CD14-positive monocyte (primary cell): ENCODE measurements around the gene C4BPB. TPM values are rescaled to one million over a fixed set of nuclear protein-coding genes. Genes with fewer than 3 reads are reported as not detected.

Experiments
- DNase-seq, 3 donors: peaks; one replicate each; pipeline ENCODE4 v3.0.0-alpha.2; 2011 to 2022
- H2AFZ ChIP-seq: 2 replicates; pipeline ENCODE4 v1.6.0; 2012; ENCODE audit warnings: mild to moderate bottlenecking, low read depth, low read length, inconsistent platforms; ENCODE audit not compliant: insufficient read depth, poor library complexity, severe bottlenecking
- H3K27ac ChIP-seq, 2 donors: 1 replicate in 1 of 2; 2 replicates in 1 of 2; pipeline ENCODE4 v1.5.1; 2012 to 2013; ENCODE audit warnings: low read length in 2 of 2, control low read depth in 1 of 2, inconsistent platforms in 1 of 2, low read depth in 1 of 2, mild to moderate bottlenecking in 1 of 2
- H3K27me3 ChIP-seq, 2 donors: one replicate each; pipeline versions ENCODE4 v1.6.0 to v1.6.1; 2011 to 2013; ENCODE audit warnings: low read length in 2 of 2; ENCODE audit not compliant: control insufficient read depth in 2 of 2, insufficient read depth in 2 of 2
- H3K36me3 ChIP-seq, 2 donors: replicated peaks in 1 of 2; 1 replicate in 1 of 2; 2 replicates in 1 of 2; pipeline versions ENCODE4 v1.5.1 to v1.6.1; 2012 to 2013; ENCODE audit warnings: low read length in 2 of 2, control low read depth in 1 of 2, inconsistent platforms in 1 of 2, mild to moderate bottlenecking in 1 of 2; ENCODE audit not compliant: insufficient read depth in 2 of 2, control insufficient read depth in 1 of 2
- H3K4me1 ChIP-seq, 2 donors: 1 replicate in 1 of 2; 2 replicates in 1 of 2; pipeline versions ENCODE4 v1.5.1 to v1.6.1; 2012 to 2013; ENCODE audit warnings: low read length in 2 of 2, control low read depth in 1 of 2, inconsistent platforms in 1 of 2, mild to moderate bottlenecking in 1 of 2, moderate library complexity in 1 of 2; ENCODE audit not compliant: insufficient read depth in 2 of 2, control insufficient read depth in 1 of 2
- H3K4me2 ChIP-seq: replicated peaks from 2 replicates; pipeline ENCODE3; 2012; ENCODE audit warnings: low read length, moderate library complexity, mild to moderate bottlenecking; ENCODE audit not compliant: poor library complexity, severe bottlenecking; ENCODE audit errors: extremely low read depth
- H3K4me3 ChIP-seq, 3 experiments: fragments of 200-600 bp in 1 of 3; sonication (generic) in 1 of 3; replicated peaks in 1 of 3; 1 replicate in 2 of 3; 2 replicates in 1 of 3; pipeline ENCODE4 v1.5.1; 2011 to 2013; ENCODE audit warnings: low read length in 3 of 3, mild to moderate bottlenecking in 3 of 3, control low read depth in 2 of 3, low read depth in 2 of 3, inconsistent platforms in 1 of 3, moderate library complexity in 1 of 3
- H3K79me2 ChIP-seq: 2 replicates; pipeline ENCODE4 v1.6.0; 2012; ENCODE audit warnings: mild to moderate bottlenecking, control low read depth, inconsistent platforms, low read length, moderate library complexity; ENCODE audit not compliant: insufficient read depth
- H3K9ac ChIP-seq: 2 replicates; pipeline ENCODE4 v1.6.0; 2017; ENCODE audit warnings: low read length, mild to moderate bottlenecking; ENCODE audit not compliant: insufficient read depth, poor library complexity, severe bottlenecking
- H3K9me3 ChIP-seq, 2 donors: replicated peaks in 1 of 2; 1 replicate in 1 of 2; 2 replicates in 1 of 2; pipeline versions ENCODE4 v1.5.1 to v1.6.1; 2012 to 2013; ENCODE audit warnings: low read length in 2 of 2, control low read depth in 1 of 2; ENCODE audit not compliant: control insufficient read depth in 1 of 2, insufficient read depth in 1 of 2
- H4K20me1 ChIP-seq: 2 replicates; pipeline ENCODE4 v1.6.0; 2012; ENCODE audit warnings: mild to moderate bottlenecking, low read length, control low read depth, moderate library complexity; ENCODE audit not compliant: insufficient read depth
- H3K27ac Mint-ChIP-seq, 7 donors: one replicate each; pipeline ENCODE4 v1.8.0; 2020; ENCODE audit warnings: mild to moderate bottlenecking in 7 of 7, mixed read lengths in 7 of 7, moderate library complexity in 6 of 7, inconsistent platforms in 2 of 7
- H3K27me3 Mint-ChIP-seq, 3 donors: one replicate each; pipeline ENCODE4 v1.8.0; 2021 to 2022; ENCODE audit warnings: low read depth in 3 of 3, mild to moderate bottlenecking in 3 of 3, mixed read lengths in 3 of 3, moderate library complexity in 3 of 3, inconsistent platforms in 1 of 3
- H3K36me3 Mint-ChIP-seq, 2 donors: one replicate each; pipeline ENCODE4 v1.8.0; 2020; ENCODE audit warnings: mixed read lengths in 2 of 2, inconsistent platforms in 1 of 2, mild to moderate bottlenecking in 1 of 2
- H3K4me1 Mint-ChIP-seq: one replicate; pipeline ENCODE4 v1.8.0; 2020; ENCODE audit warnings: mild to moderate bottlenecking, mixed read lengths
- H3K4me3 Mint-ChIP-seq, 2 donors: one replicate each; pipeline ENCODE4 v1.8.0; 2020; ENCODE audit warnings: mild to moderate bottlenecking in 2 of 2, mixed read lengths in 2 of 2, moderate library complexity in 1 of 2
- H3K9me3 Mint-ChIP-seq, 7 donors: one replicate each; pipeline ENCODE4 v1.8.0; 2020 to 2022; ENCODE audit warnings: mixed read lengths in 7 of 7, mild to moderate bottlenecking in 6 of 7, moderate library complexity in 6 of 7, inconsistent platforms in 2 of 7
- WGBS: methylation state at CpG from one replicate; pipeline ENCODE4 v1.1.5; 2013; ENCODE audit warnings: missing lambda C conversion rate; ENCODE audit not compliant: insufficient coverage; 5-methylcytosine and 5-hydroxymethylcytosine counted together
- intact Hi-C, 2 donors: fragments of 100-400 bp; cut with micrococcal nuclease; formaldehyde crosslinking; loops; one replicate each; pipeline versions ENCODE4 v1.15.0 to v1.15.1; 2023
- polyA plus RNA-seq, 3 donors: library from polyadenylated mRNA; depleted of rRNA in 1 of 3; unstranded in 2 of 3; stranded (reverse) in 1 of 3; fragments of 300-500 nt in 2 of 3; fragments of >200 nt in 1 of 3; fragmentation: Illumina TruSeq in 2 of 3; gene quantifications; 1 replicate in 2 of 3; 2 replicates in 1 of 3; pipeline ENCODE4 v1.2.3, GENCODE V29; 2012 to 2021
- TF ChIP-seq, protein P1 (sequence below): fragments of 200-600 bp; IDR thresholded peaks from one replicate; pipeline ENCODE4 v1.8.0; 2022; ENCODE audit warnings: antibody characterized with exemption, mild to moderate bottlenecking

C4BPB gene
- polyA plus RNA-seq, 3 donors, result not detected

DNA sequence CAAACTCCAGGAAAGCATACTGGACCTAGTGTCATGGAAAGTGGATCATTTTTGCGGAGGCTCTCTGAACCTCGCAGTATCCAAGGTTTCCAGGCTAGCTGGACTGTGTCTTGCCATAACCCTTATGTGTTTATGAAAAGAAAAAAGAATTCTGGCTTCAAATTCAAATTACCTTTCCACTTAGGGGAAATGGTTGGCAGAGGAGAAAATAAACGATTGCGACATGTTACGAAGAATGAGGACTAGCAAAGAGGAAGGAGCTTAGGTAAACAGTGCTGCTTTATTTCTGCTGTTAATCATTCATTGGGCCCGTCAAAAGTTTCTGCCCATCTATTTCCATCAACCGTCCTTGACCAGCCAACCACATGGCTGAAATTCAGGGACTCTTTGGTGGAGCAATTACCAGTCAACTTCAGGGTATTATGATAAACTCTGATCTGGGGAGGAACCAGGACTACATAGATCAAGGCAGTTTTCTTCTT, 15.3 kb downstream of the C4BPB start, which contains the start of gene C4BPA:
C4BPA (plus strand) TSS at position 342 of the 482 bp plus-strand sequence. CDS start 8,793 bp downstream, outside the sequence.
- H3K9me3 ChIP-seq, result no peaks in the 10 kb centered on the region
- no peaks in the 10 kb centered on the region for H4K20me1 ChIP-seq
- Mint-ChIP-seq H3K27ac (peak within 1 kb of the TSS in 3 of 7 donors; percentile 14 to 76 (median 38)), H3K27me3 (peaks cover 0 to 6% (median 3%) of the 10 kb centered on the region in 3 donors), H3K9me3 (peaks cover 0 to 4% (median 0%) of the 10 kb centered on the region in 7 donors), H3K4me1 (peaks cover 36% of the 10 kb centered on the region), H3K4me3 (peak within 1 kb of the TSS in 1 of 2 donors; percentile 2), H3K36me3 (no peaks in the 10 kb centered on the region)
- DNase-seq, result peak; percentile 37 to 50 (median 48)
- H3K4me2 ChIP-seq, result peak within 1 kb of the TSS; percentile 5
- H3K4me1 ChIP-seq, result peaks cover 14 to 17% of the 10 kb centered on the region in 2 donors
- WGBS, result 100% methylated on average over 1 of the region's 7 CpGs
- peak within 1 kb of the TSS in 1 of 2 donors; percentile 7 for H3K27ac ChIP-seq
- H3K4me3 ChIP-seq, result peak within 1 kb of the TSS in 1 of 3 experiments; percentile 3
- no peaks in the 10 kb centered on the region for H3K79me2 ChIP-seq
- H3K27me3 ChIP-seq, result no peaks in the 10 kb centered on the region
- H3K9ac ChIP-seq, result no peak within 1 kb of the TSS
- peak within 1 kb of the TSS; percentile 57 for H2AFZ ChIP-seq
- no peaks in the 10 kb centered on the region for H3K36me3 ChIP-seq
- intact Hi-C loops, result no loop called here
- TF ChIP-seq, protein P1, sequence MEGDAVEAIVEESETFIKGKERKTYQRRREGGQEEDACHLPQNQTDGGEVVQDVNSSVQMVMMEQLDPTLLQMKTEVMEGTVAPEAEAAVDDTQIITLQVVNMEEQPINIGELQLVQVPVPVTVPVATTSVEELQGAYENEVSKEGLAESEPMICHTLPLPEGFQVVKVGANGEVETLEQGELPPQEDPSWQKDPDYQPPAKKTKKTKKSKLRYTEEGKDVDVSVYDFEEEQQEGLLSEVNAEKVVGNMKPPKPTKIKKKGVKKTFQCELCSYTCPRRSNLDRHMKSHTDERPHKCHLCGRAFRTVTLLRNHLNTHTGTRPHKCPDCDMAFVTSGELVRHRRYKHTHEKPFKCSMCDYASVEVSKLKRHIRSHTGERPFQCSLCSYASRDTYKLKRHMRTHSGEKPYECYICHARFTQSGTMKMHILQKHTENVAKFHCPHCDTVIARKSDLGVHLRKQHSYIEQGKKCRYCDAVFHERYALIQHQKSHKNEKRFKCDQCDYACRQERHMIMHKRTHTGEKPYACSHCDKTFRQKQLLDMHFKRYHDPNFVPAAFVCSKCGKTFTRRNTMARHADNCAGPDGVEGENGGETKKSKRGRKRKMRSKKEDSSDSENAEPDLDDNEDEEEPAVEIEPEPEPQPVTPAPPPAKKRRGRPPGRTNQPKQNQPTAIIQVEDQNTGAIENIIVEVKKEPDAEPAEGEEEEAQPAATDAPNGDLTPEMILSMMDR, result no peak

DNA sequence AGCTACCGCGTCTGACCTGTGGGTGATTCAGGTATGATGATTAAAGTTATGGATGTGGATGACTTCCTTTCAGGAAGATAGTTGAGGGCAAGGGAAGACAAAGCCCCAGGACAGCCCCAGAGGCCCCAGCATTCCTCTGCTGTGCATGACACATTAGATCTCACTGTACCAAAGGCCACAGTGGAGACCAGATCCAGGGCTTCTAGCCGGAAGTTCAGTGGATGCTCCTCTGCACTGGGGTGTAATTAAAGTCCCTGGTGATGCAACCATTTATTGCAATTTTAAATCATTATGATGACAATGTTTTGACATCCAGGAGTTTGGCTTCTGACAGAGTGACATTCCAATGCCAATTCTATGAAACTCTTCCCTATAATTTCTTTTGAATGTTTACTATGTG, 20.3 kb downstream of the C4BPB start:
- no peak for DNase-seq
- Mint-ChIP-seq H3K4me1 (peaks cover 23% of the 10 kb centered on the region), H3K4me3 (no peak overlapping the region), H3K9me3 (no peaks in the 10 kb centered on the region), H3K36me3 (no peaks in the 10 kb centered on the region), H3K27me3 (peaks cover 0 to 4% (median 3%) of the 10 kb centered on the region in 3 donors), H3K27ac (no peak overlapping the region)
- Histone ChIP-seq H3K27me3 (no peaks in the 10 kb centered on the region), H3K4me3 (no peak overlapping the region), H2AFZ (no peak overlapping the region), H3K27ac (no peak overlapping the region), H3K4me1 (peaks cover 7% of the 10 kb centered on the region in 2 donors), H4K20me1 (no peaks in the 10 kb centered on the region), H3K9me3 (no peaks in the 10 kb centered on the region), H3K36me3 (no peaks in the 10 kb centered on the region), H3K9ac (no peak overlapping the region), H3K4me2 (no peak overlapping the region), H3K79me2 (no peaks in the 10 kb centered on the region)
- TF ChIP-seq, protein P1, result no peak
- intact Hi-C loops, result no loop called here
- no CpG with 5 or more reads among the region's 3 CpGs for WGBS
